MM.1S (cell line): ENCODE results near the gene ODAD4.

Source experiments
- DNase-seq: peaks from one replicate; pipeline ENCODE4 v3.0.0-alpha.2; 2015
- H2AFZ ChIP-seq: fragments of 300-600 bp; sonication (generic); 2 replicates; pipeline ENCODE4 v1.6.0; 2016; ENCODE audit warnings: antibody characterized with exemption, low read length
- H3F3A ChIP-seq: fragments of 300-600 bp; sonication (generic); 2 replicates; pipeline ENCODE4 v1.6.1; 2016; ENCODE audit warnings: mild to moderate bottlenecking, antibody characterized with exemption, low read length, moderate library complexity, mixed read lengths; ENCODE audit not compliant: insufficient read depth
- H3K27ac ChIP-seq: fragments of 300-600 bp; sonication (generic); 2 replicates; pipeline ENCODE4 v1.5.1; 2016; ENCODE audit warnings: mild to moderate bottlenecking, low read length
- H3K27me3 ChIP-seq: fragments of 300-600 bp; sonication (generic); replicated peaks from 2 replicates; pipeline ENCODE4 v1.6.0; 2016; ENCODE audit warnings: low read length; ENCODE audit not compliant: insufficient read depth
- H3K36me3 ChIP-seq: fragments of 300-600 bp; sonication (generic); replicated peaks from 2 replicates; pipeline ENCODE4 v1.6.1; 2016; ENCODE audit warnings: mild to moderate bottlenecking, low read length, mixed read lengths; ENCODE audit not compliant: insufficient read depth
- H3K4me1 ChIP-seq: fragments of 300-600 bp; sonication (generic); 2 replicates; pipeline ENCODE4 v1.6.1; 2016; ENCODE audit warnings: low read length, mixed read lengths
- H3K4me2 ChIP-seq: fragments of 300-600 bp; sonication (generic); 2 replicates; pipeline ENCODE4 v1.6.0; 2016; ENCODE audit warnings: low read depth, low read length
- H3K4me3 ChIP-seq: fragments of 300-600 bp; sonication (generic); 2 replicates; pipeline ENCODE4 v1.5.1; 2016; ENCODE audit warnings: low read length, mixed read lengths
- H3K79me2 ChIP-seq: fragments of 300-600 bp; sonication (generic); 2 replicates; pipeline ENCODE4 v1.6.1; 2016; ENCODE audit warnings: mixed run types, low read length, mixed read lengths
- H3K9ac ChIP-seq: fragments of 300-600 bp; sonication (generic); 2 replicates; pipeline ENCODE4 v1.6.1; 2016; ENCODE audit warnings: low read length, mixed read lengths
- H3K9me2 ChIP-seq: fragments of 300-600 bp; sonication (generic); replicated peaks from 2 replicates; pipeline ENCODE4 v1.6.1; 2016; ENCODE audit warnings: mild to moderate bottlenecking, low read length, mixed read lengths; ENCODE audit not compliant: insufficient read depth
- H3K9me3 ChIP-seq: fragments of 300-600 bp; sonication (generic); replicated peaks from 2 replicates; pipeline ENCODE4 v1.6.1; 2016; ENCODE audit warnings: mild to moderate bottlenecking, low read length, mixed read lengths; ENCODE audit not compliant: insufficient read depth
- H4K20me1 ChIP-seq: fragments of 300-600 bp; sonication (generic); 2 replicates; pipeline ENCODE4 v1.6.1; 2016; ENCODE audit warnings: mild to moderate bottlenecking, low read length, moderate library complexity, mixed read lengths; ENCODE audit not compliant: insufficient read depth
- EZH2 ChIP-seq: fragments of 300-600 bp; sonication (generic); optimal IDR thresholded peaks from 2 replicates; pipeline ENCODE3; 2017; ENCODE audit warnings: low read depth, mild to moderate bottlenecking, antibody characterized with exemption, low read length, mixed read lengths
- EZH2phosphoT487 ChIP-seq: fragments of 300-600 bp; sonication (generic); IDR thresholded peaks from 2 replicates; pipeline ENCODE4 v1.6.1; 2018; ENCODE audit warnings: antibody characterized with exemption, low read length
- TF ChIP-seq, protein P1 (sequence below): fragments of 300-600 bp; sonication (generic); IDR thresholded peaks from 2 replicates; pipeline ENCODE4 v1.5.1; 2016; ENCODE audit warnings: antibody characterized with exemption, low read length, mixed read lengths

Gene ODAD4

DNA sequence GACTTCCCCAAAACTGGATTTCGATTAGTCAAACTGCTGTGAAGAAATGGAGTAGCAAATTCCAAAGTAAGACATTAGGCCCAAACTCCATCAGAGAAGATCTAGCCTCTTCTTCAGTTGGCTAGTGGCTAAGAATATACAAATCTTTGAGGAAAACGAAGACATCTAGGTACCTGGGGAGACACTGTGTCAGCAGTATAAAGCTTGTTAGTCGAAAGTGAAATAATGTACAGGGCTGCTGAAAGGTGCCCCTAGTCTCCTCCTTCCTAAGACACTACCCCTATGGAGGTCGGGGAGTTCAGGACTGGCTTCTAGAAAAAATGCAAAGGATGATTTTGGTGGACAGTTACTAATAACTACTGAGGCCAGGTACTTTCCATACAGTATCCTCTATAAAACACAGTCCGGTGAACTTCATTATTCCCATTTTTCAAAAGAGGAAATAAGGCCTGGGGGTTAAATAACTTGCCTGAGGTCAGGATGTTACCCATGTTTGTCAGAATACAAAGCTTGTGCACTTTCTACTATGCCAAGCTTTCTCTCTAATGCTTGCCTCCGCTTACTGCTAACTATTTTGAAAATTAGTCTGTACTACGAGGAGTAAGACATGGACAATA is 71.9 kb downstream of the ODAD4 start:
- Histone ChIP-seq H3F3A (peaks cover 13% of the 10 kb centered on the region), H3K4me3 (no peak overlapping the region), H3K79me2 (peaks cover 84% of the 10 kb centered on the region), H3K27ac (peak overlapping the region; percentile 13; the same call in 1 of the 2 replicates), H3K36me3 (peaks cover 3% of the 10 kb centered on the region; the same call in 1 of the 2 replicates), H3K9me3 (no peaks in the 10 kb centered on the region), H2AFZ (no peak overlapping the region), H3K9me2 (no peaks in the 10 kb centered on the region), H3K4me1 (peaks cover 40% of the 10 kb centered on the region), H3K27me3 (no peaks in the 10 kb centered on the region), H3K4me2 (peak overlapping the region; percentile 27; the same call in 1 of the 2 replicates), H4K20me1 (peaks cover 9% of the 10 kb centered on the region; the same call in 1 of the 2 replicates), H3K9ac (no peak overlapping the region)
- TF ChIP-seq, protein P1, sequence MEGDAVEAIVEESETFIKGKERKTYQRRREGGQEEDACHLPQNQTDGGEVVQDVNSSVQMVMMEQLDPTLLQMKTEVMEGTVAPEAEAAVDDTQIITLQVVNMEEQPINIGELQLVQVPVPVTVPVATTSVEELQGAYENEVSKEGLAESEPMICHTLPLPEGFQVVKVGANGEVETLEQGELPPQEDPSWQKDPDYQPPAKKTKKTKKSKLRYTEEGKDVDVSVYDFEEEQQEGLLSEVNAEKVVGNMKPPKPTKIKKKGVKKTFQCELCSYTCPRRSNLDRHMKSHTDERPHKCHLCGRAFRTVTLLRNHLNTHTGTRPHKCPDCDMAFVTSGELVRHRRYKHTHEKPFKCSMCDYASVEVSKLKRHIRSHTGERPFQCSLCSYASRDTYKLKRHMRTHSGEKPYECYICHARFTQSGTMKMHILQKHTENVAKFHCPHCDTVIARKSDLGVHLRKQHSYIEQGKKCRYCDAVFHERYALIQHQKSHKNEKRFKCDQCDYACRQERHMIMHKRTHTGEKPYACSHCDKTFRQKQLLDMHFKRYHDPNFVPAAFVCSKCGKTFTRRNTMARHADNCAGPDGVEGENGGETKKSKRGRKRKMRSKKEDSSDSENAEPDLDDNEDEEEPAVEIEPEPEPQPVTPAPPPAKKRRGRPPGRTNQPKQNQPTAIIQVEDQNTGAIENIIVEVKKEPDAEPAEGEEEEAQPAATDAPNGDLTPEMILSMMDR = no peak
- TF ChIP-seq EZH2phosphoT487 (no peak), EZH2 (no peak)
- DNase-seq = peak; percentile 58

GRCh38 chr17:42002792-42003301 is 72.4 kb downstream of the ODAD4 start:
- Histone ChIP-seq H2AFZ (no peak overlapping the region), H3K4me1 (peaks cover 34% of the 10 kb centered on the region), H3K9me3 (no peaks in the 10 kb centered on the region), H4K20me1 (peaks cover 9% of the 10 kb centered on the region; the same call in 1 of the 2 replicates), H3K36me3 (peaks cover 3% of the 10 kb centered on the region; the same call in 1 of the 2 replicates), H3K9ac (no peak overlapping the region), H3K27ac (peak overlapping the region; percentile 4; the same call in 1 of the 2 replicates), H3K4me3 (no peak overlapping the region), H3F3A (peaks cover 8% of the 10 kb centered on the region), H3K27me3 (no peaks in the 10 kb centered on the region), H3K9me2 (no peaks in the 10 kb centered on the region), H3K79me2 (peaks cover 86% of the 10 kb centered on the region), H3K4me2 (peak overlapping the region; percentile 27; the same call in 1 of the 2 replicates)
- no peak for DNase-seq
- no peak for TF ChIP-seq EZH2phosphoT487
- TF ChIP-seq, protein P1 = no peak

GRCh38 chr17:42005166-42005565 is 74.7 kb downstream of the ODAD4 start:
- no peak overlapping the region for H2AFZ ChIP-seq
- no peak overlapping the region for H3K4me2 ChIP-seq
- no peaks in the 10 kb centered on the region for H3K9me3 ChIP-seq
- peaks cover 9% of the 10 kb centered on the region; the same call in 1 of the 2 replicates for H4K20me1 ChIP-seq
- no peaks in the 10 kb centered on the region for H3K9me2 ChIP-seq
- peaks cover 25% of the 10 kb centered on the region for H3K4me1 ChIP-seq
- H3K36me3 ChIP-seq = 0 out of 2 replicates have a peak, but pooled peaks cover 3% of the 10 kb centered on the region
- TF ChIP-seq, protein P1 = no peak
- TF ChIP-seq EZH2 = no peak
- TF ChIP-seq EZH2phosphoT487 = no peak
- peaks cover 4% of the 10 kb centered on the region; the same call in 1 of the 2 replicates for H3F3A ChIP-seq
- H3K27ac ChIP-seq = no peak overlapping the region
- no peak overlapping the region for H3K9ac ChIP-seq
- H3K27me3 ChIP-seq = no peaks in the 10 kb centered on the region
- peaks cover 98% of the 10 kb centered on the region for H3K79me2 ChIP-seq
- H3K4me3 ChIP-seq = no peak overlapping the region
- no peak for DNase-seq
